Left kidney (tissue), 8 donors: ENCODE measurements around the gene TNNT1. TPM values are rescaled to one million over a fixed set of nuclear protein-coding genes. Genes with fewer than 3 reads are reported as not detected.
A peak's percentile ranks its signal among the peaks of the same experiment; 100 is the strongest.
"Not testable (repeated sequence)": the region's sequence is repeated elsewhere in the genome, so short reads cannot be mapped to it uniquely, and the experiment has no call there.

ENCODE experiments used
- DNase-seq: peaks from one replicate; pipeline ENCODE4 v3.0.0-alpha.2; 2013
- long read RNA-seq, 8 donors: transcript quantifications; one replicate each; lab custom pipeline, GENCODE V29; 2026
- polyA plus RNA-seq: library from polyadenylated mRNA; unstranded; fragments of 120-200 nt; gene quantifications from one replicate; pipeline ENCODE4 v1.2.1, GENCODE V29; 2013; ENCODE audit not compliant: insufficient read length

Gene TNNT1
- 3.8 TPM for polyA plus RNA-seq
- long read RNA-seq, donor 1, partial matches to known transcripts = 0 of 4 reads
- long read RNA-seq, donor 1, other reads (novel, unspliced or antisense) = 0 of 4 reads
- long read RNA-seq, donor 2, partial matches to known transcripts = 0 of 1 reads
- long read RNA-seq, donor 2, other reads (novel, unspliced or antisense) = 0 of 1 reads
- long read RNA-seq, donor 3, partial matches to known transcripts = 0 of 1 reads
- long read RNA-seq, donor 3, other reads (novel, unspliced or antisense) = 0 of 1 reads
- long read RNA-seq, donor 4 = 0 reads
- long read RNA-seq, donor 5, partial matches to known transcripts = 0 of 7 reads
- long read RNA-seq, donor 5, other reads (novel, unspliced or antisense) = 0 of 7 reads
- long read RNA-seq, donor 6, partial matches to known transcripts = 0 of 1 reads
- long read RNA-seq, donor 6, other reads (novel, unspliced or antisense) = 0 of 1 reads
- long read RNA-seq, donor 7, partial matches to known transcripts = 0 of 2 reads
- long read RNA-seq, donor 7, other reads (novel, unspliced or antisense) = 0 of 2 reads
- long read RNA-seq, donor 8 = 0 reads

GRCh38 chr19:55149078-55150003 is at the start of gene TNNT1:
TSS of gene TNNT1 (minus strand) at chr19:55149206. CDS start at chr19:55147157, 2,049 bp downstream.
- DNase-seq = no peak

- no peak for DNase-seq
Observed at GRCh38 chr19:55198651-55199050, 49.6 kb upstream of the TNNT1 start.

- no peak for DNase-seq
Observed at GRCh38 chr19:55197528-55197927, 48.5 kb upstream of the TNNT1 start.

GRCh38 chr19:55196803-55197202 is 47.8 kb upstream of the TNNT1 start:
- no peak for DNase-seq

GRCh38 chr19:55193481-55193880 is 44.5 kb upstream of the TNNT1 start:
- no peak for DNase-seq

- DNase-seq = no peak
Observed at GRCh38 chr19:55189403-55189835, 40.4 kb upstream of the TNNT1 start.

GRCh38 chr19:55188625-55189024 is 39.6 kb upstream of the TNNT1 start:
- no peak for DNase-seq

- no peak for DNase-seq
Observed at GRCh38 chr19:55186080-55186479, 37.1 kb upstream of the TNNT1 start.

- no peak for DNase-seq
Observed at GRCh38 chr19:55181740-55182139, 32.7 kb upstream of the TNNT1 start.

- DNase-seq = peak; percentile 34
Observed at GRCh38 chr19:55179606-55180484, 30.8 kb upstream of the TNNT1 start, which contains the start of gene SYT5. TSS of gene SYT5 (minus strand) at chr19:55180289. CDS start at chr19:55179041, 1,248 bp downstream.

GRCh38 chr19:55178781-55179599 is 30.0 kb upstream of the TNNT1 start:
- peak; percentile 77 for DNase-seq

- no peak for DNase-seq
Observed at GRCh38 chr19:55176076-55176475, 27.1 kb upstream of the TNNT1 start.

GRCh38 chr19:55175117-55175867 is 26.3 kb upstream of the TNNT1 start:
- no peak for DNase-seq

GRCh38 chr19:55174425-55175116 is 25.6 kb upstream of the TNNT1 start:
- no peak for DNase-seq

GRCh38 chr19:55173714-55174409 is 24.9 kb upstream of the TNNT1 start:
- peak; percentile 40 for DNase-seq

- DNase-seq = no peak
Observed at GRCh38 chr19:55173186-55173713, 24.2 kb upstream of the TNNT1 start.

- no peak for DNase-seq
Observed at GRCh38 chr19:55172741-55173140, 23.7 kb upstream of the TNNT1 start.

GRCh38 chr19:55172318-55172717 is 23.3 kb upstream of the TNNT1 start:
- not testable (repeated sequence) for DNase-seq
